GM23338 (cell line): ENCODE results near the gene CLNK. TPM values are rescaled to one million over a fixed set of nuclear protein-coding genes. Genes with fewer than 3 reads are reported as not detected.
A peak's percentile ranks its signal among the peaks of the same experiment; 100 is the strongest.

Source experiments
- ATAC-seq: fragments of 200-7000 bp; cut with Tn5 transposase; 3 replicates; pipeline ENCODE4 v1.9.1; 2020
- DNase-seq: peaks from one replicate; pipeline ENCODE4 v3.0.0-alpha.2; 2015; ENCODE audit warnings: low spot score
- H2AFZ ChIP-seq: fragments of 200-600 bp; sonication (generic); 2 replicates; pipeline ENCODE4 v1.8.0; 2016; ENCODE audit warnings: antibody characterized with exemption, mild to moderate bottlenecking, moderate library complexity
- H3F3A ChIP-seq: fragments of 200-600 bp; sonication (generic); replicated peaks from 2 replicates; pipeline ENCODE4 v1.8.0; 2017; ENCODE audit warnings: antibody characterized with exemption, mixed run types, low read depth
- H3K27ac ChIP-seq: fragments of 200-600 bp; sonication (generic); 2 replicates; pipeline ENCODE4 v1.6.1; 2016; ENCODE audit warnings: low read depth
- H3K27me3 ChIP-seq: fragments of 200-600 bp; sonication (generic); 2 replicates; pipeline ENCODE4 v1.8.0; 2016; ENCODE audit warnings: mild to moderate bottlenecking, mixed run types, moderate library complexity; ENCODE audit not compliant: insufficient read depth
- H3K36me3 ChIP-seq: fragments of 200-600 bp; sonication (generic); 2 replicates; pipeline ENCODE4 v1.8.0; 2016; ENCODE audit warnings: mild to moderate bottlenecking; ENCODE audit not compliant: insufficient read depth
- H3K4me1 ChIP-seq: fragments of 200-600 bp; sonication (generic); 2 replicates; pipeline ENCODE4 v1.8.0; 2016; ENCODE audit warnings: mild to moderate bottlenecking, moderate library complexity; ENCODE audit not compliant: insufficient read depth
- H3K4me2 ChIP-seq: fragments of 200-600 bp; sonication (generic); 2 replicates; pipeline ENCODE4 v1.7.1; 2017; ENCODE audit warnings: mixed run types
- H3K4me3 ChIP-seq: fragments of 200-600 bp; sonication (generic); 2 replicates; pipeline ENCODE4 v1.6.1; 2016; ENCODE audit warnings: mixed run types
- H3K79me2 ChIP-seq: fragments of 200-600 bp; sonication (generic); replicated peaks from 2 replicates; pipeline ENCODE4 v1.8.0; 2017; ENCODE audit warnings: mild to moderate bottlenecking; ENCODE audit not compliant: insufficient read depth
- H3K9me2 ChIP-seq: fragments of 200-600 bp; sonication (generic); 2 replicates; pipeline ENCODE4 v1.8.0; 2017; ENCODE audit not compliant: insufficient read depth
- H4K20me1 ChIP-seq: fragments of 200-600 bp; sonication (generic); replicated peaks from 2 replicates; pipeline ENCODE4 v1.8.0; 2017; ENCODE audit warnings: mild to moderate bottlenecking; ENCODE audit not compliant: insufficient read depth
- H3K27ac Mint-ChIP-seq: 2 replicates; pipeline ENCODE4 v1.8.0; 2020; ENCODE audit warnings: inconsistent platforms, mild to moderate bottlenecking, moderate library complexity, mixed read lengths
- H3K27me3 Mint-ChIP-seq: 3 replicates; pipeline ENCODE4 v1.8.0; 2022; ENCODE audit warnings: low read depth, mild to moderate bottlenecking, moderate library complexity, mixed read lengths, inconsistent platforms; ENCODE audit not compliant: insufficient read depth, poor library complexity
- H3K36me3 Mint-ChIP-seq: 3 replicates; pipeline ENCODE4 v1.8.0; 2021; ENCODE audit warnings: low read depth, mild to moderate bottlenecking, inconsistent platforms, moderate library complexity, mixed read lengths
- H3K4me1 Mint-ChIP-seq: 3 replicates; pipeline ENCODE4 v1.8.0; 2020; ENCODE audit warnings: mild to moderate bottlenecking, inconsistent platforms, mixed read lengths
- H3K4me3 Mint-ChIP-seq: 3 replicates; pipeline ENCODE4 v1.8.0; 2021; ENCODE audit warnings: moderate library complexity, mild to moderate bottlenecking, inconsistent platforms, mixed read lengths
- H3K9me3 Mint-ChIP-seq: 3 replicates; pipeline ENCODE4 v1.8.0; 2020; ENCODE audit warnings: moderate library complexity, mild to moderate bottlenecking, inconsistent platforms, mixed read lengths
- CREB1 ChIP-seq: fragments of 250-450 bp; sonication (Bioruptor Pico); IDR thresholded peaks from 2 replicates; pipeline ENCODE4 v1.5.0; 2020; ENCODE audit warnings: low read depth, mild to moderate bottlenecking, moderate library complexity
- EZH2 ChIP-seq: fragments of 200-600 bp; sonication (generic); IDR thresholded peaks from one replicate; pipeline ENCODE4 v1.8.0; 2017; ENCODE audit warnings: antibody characterized with exemption, mild to moderate bottlenecking, low read depth; ENCODE audit not compliant: unreplicated experiment
- EZH2phosphoT487 ChIP-seq: fragments of 200-600 bp; sonication (generic); IDR thresholded peaks from one replicate; pipeline ENCODE4 v1.8.1; 2018; ENCODE audit warnings: antibody characterized with exemption; ENCODE audit not compliant: unreplicated experiment
- NANOG ChIP-seq: IDR thresholded peaks from 2 replicates; pipeline ENCODE4 v1.6.1; 2016; ENCODE audit warnings: antibody characterized with exemption, borderline replicate concordance
- POLR2AphosphoS5 ChIP-seq: IDR thresholded peaks from 2 replicates; pipeline ENCODE4 v1.6.1; 2016; ENCODE audit warnings: antibody characterized with exemption, low read depth
- STAT1 ChIP-seq: IDR thresholded peaks from one replicate; pipeline ENCODE4 v1.6.1; 2016; ENCODE audit warnings: antibody characterized with exemption; ENCODE audit not compliant: unreplicated experiment
- ZNF462 ChIP-seq: fragments of 250-450 bp; sonication (Bioruptor Pico); IDR thresholded peaks from 2 replicates; pipeline ENCODE4 v1.5.0; 2020; ENCODE audit warnings: mild to moderate bottlenecking, moderate library complexity
- polyA plus RNA-seq: library from polyadenylated mRNA; unstranded; fragments of >200 nt; fragmentation: Nextera tagmentation; extraction: Ambion mirVana; gene quantifications from 2 replicates; pipeline ENCODE4 v1.2.1, GENCODE V29; 2016
- total RNA-seq: library from RNA; depleted of rRNA; stranded (reverse); fragments of >200 nt; shearing (Covaris generic); gene quantifications from 2 replicates; pipeline ENCODE4 v1.2.3, GENCODE V29; 2014; rRNA removed

The CLNK gene
- total and polyA plus RNA-seq, 2 experiments from 2014 or later, result not detected

DNA sequence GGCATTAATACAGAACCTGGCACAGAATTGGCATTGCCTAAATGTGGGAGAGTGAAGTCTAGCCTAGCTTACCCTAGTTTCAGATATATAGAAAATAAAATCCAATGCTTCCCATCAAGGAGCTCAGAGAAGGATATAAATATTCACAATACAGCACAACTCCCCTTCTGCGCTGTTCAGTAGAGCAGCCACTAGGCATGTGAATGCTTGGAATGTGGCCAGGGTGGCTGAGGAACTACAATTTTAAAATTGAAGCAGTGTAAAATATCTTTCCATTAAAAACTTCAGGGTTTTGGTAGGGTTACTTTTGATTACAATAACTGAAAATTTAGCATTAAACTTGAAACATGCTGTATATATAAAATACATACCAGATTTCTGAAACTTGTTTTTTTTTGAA, 246.8 kb downstream of the CLNK start:
- H3K27ac Mint-ChIP-seq, result no peak overlapping the region
- Histone ChIP-seq H3K4me1 (peaks cover 10% of the 10 kb centered on the region; the same call in 1 of the 2 replicates), H3F3A (no peaks in the 10 kb centered on the region), H2AFZ (no peak overlapping the region), H3K27ac (no peak overlapping the region), H3K4me2 (no peak overlapping the region), H4K20me1 (no peaks in the 10 kb centered on the region), H3K36me3 (no peaks in the 10 kb centered on the region), H3K4me3 (no peak overlapping the region), H3K79me2 (no peaks in the 10 kb centered on the region), H3K27me3 (no peaks in the 10 kb centered on the region), H3K9me2 (no peaks in the 10 kb centered on the region)
- H3K9me3 Mint-ChIP-seq, result no peaks in the 10 kb centered on the region
- no peak for DNase-seq
- H3K36me3 Mint-ChIP-seq, result no peaks in the 10 kb centered on the region
- no peak overlapping the region for H3K4me3 Mint-ChIP-seq
- peaks cover 14% of the 10 kb centered on the region for H3K4me1 Mint-ChIP-seq
- peaks cover 3% of the 10 kb centered on the region for H3K27me3 Mint-ChIP-seq
- peak; percentile 61 for ATAC-seq
- TF ChIP-seq EZH2 (no peak), CREB1 (no peak), EZH2phosphoT487 (no peak), ZNF462 (CRISPR knock-in tag) (no peak), NANOG (no peak), POLR2AphosphoS5 (no peak), STAT1 (no peak)

Other genes with a start within 250 kb of the CLNK start
- 9.5 and 10.8 TPM in 2 replicates for gene ZNF518B, start 227.3 kb downstream of the CLNK start, total RNA-seq
- 2.9 and 3.1 TPM in 2 replicates for gene ZNF518B, start 227.3 kb downstream of the CLNK start, polyA plus RNA-seq